GM03348 (cell line): ENCODE results near the gene TMEM178B.
"Not testable (repeated sequence)": the region's sequence is repeated elsewhere in the genome, so short reads cannot be mapped to it uniquely, and the experiment has no call there.

Experiments used
- DNase-seq: peaks from one replicate; pipeline ENCODE4 v3.0.0; 2012; ENCODE audit warnings: low spot score

The TMEM178B gene

DNA sequence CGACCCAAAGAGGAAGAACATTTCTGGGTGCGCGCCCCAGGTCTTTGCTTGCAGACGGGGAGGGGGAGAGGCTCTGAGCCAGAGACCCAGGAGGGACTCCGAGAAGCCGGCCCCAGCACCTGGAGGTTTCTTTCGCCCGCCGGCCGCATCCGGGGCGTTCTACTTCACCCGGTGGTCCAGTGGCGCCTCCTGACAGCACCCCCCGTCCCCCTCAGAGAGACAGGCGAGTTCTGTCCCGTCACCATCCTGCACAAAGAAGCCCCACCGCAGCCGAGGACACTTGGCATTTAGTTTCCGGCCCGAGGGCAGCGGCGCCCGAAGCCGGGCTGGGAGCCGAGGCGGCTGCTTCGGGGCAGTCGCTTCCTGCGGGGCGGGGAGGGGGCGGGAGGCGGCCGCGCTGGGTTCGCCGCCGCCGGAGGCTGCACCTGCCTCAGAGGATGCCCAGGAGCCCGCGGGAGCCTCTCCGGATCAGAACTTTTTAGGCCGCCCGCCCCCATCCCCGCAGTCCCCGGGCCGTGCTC is at the start of gene TMEM178B:
TMEM178B (plus strand) TSS at position 424 of the 521 bp plus-strand sequence.
- DNase-seq: peak; percentile 19

DNA sequence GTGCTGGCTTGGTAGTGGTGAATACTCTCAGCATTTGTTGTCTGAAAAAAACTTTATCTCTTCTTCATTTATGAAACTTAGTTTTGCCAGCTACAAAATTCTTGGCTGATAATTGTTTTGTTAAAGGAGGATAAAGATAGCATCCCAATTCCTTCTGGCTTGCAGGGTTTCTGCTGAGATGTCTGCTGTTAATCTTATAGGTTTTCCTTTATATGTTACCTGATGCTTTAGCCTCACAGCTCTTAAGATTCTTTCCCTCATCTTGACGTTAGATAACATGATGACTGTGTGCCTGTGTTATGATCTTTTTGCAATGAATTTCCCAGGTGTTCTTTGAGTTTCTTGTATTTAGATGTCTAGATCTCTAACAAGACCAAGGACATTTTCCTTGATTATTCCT is 49.2 kb upstream of the TMEM178B start:
- DNase-seq: no peak

DNA sequence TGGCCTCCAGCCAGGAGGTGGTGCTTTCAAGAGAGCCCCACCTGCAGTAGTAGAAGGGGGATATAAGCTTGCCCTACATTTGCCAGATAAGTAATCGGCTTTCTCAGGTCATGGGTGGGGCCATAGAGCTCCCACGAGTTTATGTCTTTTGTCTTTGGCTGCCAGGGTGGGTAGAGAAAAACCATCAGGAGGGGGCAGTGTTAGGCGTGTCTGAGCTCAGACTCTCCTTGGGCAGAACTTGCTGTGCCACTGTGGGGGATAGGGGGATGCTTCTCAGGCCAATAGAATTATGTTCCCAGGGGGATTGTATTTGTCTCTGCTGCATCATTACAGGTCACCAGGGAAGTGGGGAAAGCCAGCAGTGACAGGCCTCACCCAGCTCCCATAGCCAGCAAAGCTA is 46.8 kb upstream of the TMEM178B start:
- no peak for DNase-seq

DNA sequence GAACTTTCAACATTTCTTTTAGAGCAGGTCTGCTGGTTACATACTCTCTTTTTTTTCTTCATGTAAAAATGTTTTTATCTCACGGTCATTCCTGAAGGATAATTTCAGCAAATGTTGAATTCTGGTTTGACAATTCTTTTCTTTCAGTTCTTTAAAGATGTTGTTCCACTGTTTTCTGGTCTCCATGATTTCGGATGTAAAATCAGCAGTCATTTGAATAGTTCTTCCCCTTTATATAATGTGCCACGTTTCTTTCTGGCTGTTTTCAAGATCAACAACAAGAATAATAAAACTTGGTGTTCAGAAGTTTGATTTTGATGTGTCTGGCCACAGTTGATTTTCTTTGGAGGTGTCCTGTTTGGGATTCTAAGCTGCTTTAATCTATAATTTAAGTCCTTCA is 45.1 kb upstream of the TMEM178B start:
- DNase-seq: no peak

DNA sequence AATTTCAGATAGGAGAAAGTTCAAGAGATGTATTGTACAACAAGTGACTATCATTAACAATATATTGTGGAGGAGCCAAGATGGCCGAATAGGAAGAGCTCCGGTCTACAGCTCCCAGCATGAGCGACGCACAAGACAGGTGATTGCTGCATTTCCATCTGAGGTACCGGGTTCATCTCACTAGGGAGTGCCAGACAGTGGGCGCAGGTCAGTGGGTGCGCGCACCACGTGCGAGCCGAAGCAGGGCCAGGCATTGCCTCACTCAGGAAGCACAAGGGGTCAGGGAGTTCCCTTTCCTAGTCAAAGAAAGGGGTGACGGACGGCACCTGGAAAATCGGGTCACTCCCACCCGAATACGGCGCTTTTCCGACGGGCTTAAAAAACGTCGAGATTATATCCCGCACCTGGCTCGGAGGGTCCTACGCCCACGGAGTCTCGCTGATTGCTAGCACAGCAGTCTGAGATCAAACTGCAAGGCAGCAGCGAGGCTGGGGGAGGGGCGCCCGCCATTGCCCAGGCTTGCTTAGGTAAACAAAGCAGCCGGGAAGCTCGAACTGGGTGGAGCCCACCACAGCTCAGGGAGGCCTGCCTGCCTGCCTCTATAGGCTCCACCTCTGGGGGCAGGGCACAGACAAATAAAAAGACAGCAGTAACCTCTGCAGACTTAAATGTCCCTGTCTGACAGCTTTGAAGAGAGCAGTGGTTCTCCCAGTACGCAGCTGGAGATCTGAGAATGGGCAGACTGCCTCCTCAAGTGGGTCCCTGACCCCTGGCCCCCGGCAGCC is 41.1 kb upstream of the TMEM178B start:
- DNase-seq: not testable (repeated sequence)

DNA sequence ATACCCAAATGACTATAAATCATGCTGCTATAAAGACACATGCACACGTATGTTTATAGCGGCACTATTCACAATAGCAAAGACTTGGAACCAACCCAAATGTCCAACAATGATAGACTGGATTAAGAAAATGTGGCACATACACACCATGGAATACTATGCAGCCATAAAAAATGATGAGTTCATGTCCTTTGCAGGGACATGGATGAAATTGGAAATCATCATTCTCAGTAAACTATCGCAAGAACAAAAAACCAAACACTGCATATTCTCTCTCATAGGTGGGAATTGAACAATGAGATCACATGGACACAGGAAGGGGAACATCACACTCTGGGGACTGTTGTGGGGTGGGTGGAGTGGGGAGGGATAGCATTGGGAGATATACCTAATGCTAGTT is 35.8 kb upstream of the TMEM178B start:
- DNase-seq: not testable (repeated sequence)

DNA sequence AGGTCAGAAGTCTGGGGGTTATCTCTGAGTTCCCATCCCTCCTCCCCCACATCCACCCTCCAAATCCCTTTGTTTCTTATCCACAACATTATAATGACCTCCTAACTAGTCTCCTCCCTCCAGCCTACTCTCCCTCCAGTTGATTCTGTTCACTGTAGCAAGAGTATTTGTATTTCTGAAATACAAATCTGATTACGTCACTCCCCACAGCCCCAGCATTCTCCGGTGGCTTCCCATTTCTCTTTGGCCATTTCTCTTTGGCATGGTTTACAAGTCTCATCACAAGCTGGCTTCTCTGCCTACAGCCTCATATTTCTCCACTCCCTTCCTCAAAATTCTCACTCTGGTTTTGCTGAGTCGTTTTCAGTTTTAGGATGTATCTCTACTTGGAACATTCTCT is 34.5 kb upstream of the TMEM178B start:
- DNase-seq: peak; percentile 24

DNA sequence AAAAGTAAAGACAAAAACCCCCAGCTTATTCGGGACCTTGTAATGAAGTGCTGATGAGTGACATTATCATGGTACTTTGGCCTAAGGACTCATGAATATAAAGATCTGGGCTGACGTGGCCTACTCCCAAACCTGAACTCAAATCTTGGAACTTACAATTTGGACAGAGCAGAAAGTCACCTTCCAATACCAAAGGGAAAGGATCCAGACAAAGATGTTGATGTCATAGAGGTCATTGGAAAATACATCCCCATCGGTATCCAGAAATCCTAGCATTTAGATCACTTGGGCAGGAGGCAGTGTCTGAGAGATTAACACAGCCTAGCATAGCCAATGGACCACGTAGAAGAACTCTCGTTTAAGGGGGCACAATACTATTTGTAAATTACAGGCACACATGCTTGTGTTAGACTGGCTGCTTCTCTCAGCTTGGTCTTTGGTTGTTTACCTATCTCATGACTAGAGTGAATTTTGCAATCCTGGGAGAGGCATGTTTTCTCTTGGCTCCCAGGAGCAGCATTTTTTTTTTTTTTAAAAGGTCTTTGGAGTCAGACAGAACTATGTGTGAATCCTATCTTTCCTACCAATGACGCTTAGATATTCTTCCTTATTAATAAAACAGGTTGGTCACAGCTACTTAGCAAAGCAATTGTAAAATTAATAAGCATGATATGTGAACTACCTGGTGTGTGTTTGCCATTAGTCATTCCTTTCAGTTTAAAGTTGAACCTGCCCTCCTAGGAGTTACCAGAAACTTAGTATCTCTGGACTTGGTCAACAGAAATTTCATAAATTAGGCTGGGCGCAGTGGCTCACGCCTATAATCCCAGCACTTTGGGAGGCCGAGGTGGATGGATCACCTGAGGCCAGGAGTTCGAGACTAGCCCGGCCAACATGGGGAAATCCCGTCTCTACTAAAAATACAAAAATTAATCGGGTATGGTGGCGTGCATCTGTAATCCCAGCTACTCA is 31.4 kb upstream of the TMEM178B start:
- DNase-seq: no peak

DNA sequence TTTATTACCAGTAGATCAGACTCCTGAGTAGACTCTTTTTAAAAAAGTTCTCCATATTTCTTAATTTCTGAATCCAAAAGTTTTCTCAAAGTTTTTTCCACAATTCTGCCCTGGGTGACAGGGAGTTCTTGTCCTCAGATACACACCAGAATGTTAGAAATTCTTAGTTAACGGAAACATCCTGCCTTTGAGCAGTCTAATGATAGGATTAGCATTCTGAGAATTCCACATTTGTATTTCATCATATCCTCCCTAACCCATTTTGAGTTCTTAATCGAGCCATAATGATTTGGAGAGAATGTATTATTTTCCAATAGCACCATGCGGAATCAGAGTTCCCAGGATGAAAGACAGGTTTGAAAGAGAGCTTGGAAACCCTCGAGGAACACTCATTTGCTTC is 30.2 kb upstream of the TMEM178B start:
- DNase-seq: peak; percentile 7

DNA sequence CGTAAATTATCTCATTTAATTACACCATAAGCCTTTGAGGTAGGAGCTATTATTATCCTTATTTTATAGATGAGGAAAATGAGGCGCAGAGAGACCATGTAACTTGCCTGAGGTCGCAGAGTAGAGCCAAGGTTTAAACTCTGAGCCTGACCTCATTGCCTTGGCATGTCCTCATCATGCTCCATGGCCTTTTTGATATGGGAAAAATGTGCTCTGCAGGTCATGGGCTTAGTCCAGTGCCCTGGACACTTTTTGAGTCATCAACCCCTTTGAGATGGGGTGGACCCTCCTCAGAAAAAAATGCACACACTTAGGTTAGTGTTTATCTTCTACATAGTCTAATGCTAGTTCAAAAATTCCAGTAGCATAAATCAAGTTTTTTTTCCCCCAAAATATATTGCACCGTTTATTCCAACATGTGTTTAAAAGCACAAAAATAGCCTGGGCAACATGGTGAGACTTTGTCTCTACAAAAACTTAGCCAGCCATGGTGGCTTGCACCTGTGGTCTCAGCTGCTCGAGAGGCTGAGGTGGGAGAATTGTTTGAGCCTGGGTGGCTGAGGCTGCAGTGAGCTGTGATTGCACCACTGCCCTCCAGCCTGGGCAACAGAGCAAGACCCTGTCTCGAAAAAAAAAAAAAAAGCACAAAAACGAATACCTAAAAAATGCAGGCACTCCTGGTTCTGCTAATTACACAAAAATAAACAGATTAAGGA is 28.6 kb upstream of the TMEM178B start:
- DNase-seq: no peak

DNA sequence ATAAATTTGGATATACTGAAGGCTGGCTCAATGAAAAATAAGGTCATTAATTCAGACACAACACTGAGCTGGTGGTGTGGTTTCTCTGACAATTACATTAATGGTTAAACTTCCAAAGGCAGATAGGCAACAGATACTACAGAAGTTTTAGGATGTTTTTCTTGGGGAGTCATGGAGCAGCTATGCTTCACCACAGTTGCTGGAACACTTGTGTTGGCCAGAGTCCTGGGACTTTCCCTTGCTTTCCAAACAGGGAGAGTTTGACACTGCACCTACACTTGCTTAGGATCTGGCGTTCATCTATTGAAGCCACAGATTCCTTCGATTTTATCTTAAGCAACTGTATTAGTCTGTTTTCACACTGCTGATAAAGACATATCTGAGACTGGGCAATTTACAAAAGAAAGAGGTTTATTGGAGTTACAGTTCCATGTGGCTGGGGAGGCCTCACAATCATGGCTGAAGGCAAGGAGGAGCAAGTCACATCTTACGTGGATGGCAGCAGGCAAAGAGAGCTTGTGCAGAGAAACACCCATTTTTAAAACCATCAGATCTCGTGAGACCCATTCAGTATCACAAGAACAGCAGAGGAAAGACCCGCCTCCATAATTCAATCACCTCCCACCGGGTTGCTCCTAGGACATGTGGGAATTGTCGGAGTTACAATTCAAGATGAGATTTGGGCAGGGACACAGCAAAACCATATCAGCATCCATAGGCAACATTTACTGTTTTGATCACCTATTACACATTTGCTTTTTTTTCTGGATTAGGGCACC is 27.8 kb upstream of the TMEM178B start:
- DNase-seq: peak; percentile 37

DNA sequence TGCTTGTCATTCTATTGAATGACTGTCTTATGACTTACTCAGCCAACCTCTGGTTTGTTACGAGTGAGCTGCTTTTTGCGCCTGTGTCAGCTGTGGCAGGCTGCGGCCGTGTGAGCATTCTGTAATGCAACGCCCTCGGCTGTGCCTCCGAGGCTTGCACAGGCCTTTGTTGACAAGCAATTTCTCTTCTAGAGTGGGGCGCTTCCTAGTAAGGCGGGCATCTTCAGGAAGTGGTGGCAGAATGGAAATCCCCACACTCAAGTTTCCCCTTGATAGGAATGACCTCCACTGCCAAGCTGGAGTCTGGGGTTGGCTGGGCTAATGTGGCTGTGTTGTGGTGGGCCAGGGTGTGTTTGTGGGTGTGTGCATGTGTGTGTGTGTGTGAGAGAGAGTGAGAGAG is 20.2 kb upstream of the TMEM178B start:
- DNase-seq: no peak

DNA sequence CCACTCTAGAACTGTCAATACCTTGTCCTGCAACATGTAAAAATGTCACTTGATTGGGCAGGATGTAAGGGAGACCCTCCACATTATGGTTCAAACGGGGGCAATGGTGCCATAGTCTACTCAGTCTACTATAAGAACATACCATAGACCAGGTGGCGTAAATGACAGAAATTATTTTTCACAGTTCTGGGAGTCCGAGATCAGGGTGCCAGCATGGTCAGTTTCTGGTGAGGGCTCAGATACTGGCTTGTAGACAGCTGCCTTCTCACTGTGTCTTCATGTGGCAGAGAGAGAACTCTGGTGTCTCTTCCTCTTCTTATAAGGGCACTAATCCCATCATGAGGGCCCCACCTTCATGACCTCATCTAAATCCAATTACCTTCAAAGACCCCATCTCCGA is 18.7 kb upstream of the TMEM178B start:
- no peak for DNase-seq

DNA sequence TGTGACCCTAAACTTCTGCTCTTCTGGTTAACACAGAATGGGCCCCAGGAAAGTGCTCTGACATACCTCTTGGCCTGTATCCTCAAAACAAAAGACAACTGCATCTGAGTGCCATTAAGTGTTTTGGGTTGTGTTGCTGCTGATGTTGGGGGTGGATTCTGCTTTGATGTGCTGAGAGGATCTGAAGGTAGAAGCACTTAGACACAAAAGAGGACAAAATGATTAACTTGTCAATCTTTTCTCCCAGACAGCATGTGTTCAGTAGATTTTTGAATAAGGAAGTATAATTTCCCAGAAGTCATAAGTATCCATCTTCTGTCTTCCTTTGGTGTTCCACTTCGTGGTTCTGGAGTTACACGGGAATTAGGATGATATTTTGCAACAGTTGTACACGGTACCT is 16.1 kb upstream of the TMEM178B start:
- DNase-seq: no peak

DNA sequence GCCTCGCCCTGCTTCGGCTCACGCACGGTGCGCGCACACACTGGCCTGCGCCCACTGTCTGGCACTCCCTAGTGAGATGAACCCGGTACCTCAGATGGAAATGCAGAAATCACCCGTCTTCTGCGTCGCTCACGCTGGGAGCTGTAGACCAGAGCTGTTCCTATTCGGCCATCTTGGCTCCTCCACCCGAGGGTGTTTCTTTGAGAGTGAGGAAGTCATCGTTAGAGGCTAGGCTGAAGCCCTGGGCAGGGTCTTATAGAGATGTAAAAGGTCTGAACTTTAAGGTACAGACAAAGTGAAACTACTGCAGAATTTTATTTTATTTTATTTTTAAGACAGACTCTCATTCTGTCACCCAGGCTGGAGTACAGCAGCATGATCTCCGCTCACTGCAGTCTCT is 6.0 kb upstream of the TMEM178B start:
- not testable (repeated sequence) for DNase-seq

DNA sequence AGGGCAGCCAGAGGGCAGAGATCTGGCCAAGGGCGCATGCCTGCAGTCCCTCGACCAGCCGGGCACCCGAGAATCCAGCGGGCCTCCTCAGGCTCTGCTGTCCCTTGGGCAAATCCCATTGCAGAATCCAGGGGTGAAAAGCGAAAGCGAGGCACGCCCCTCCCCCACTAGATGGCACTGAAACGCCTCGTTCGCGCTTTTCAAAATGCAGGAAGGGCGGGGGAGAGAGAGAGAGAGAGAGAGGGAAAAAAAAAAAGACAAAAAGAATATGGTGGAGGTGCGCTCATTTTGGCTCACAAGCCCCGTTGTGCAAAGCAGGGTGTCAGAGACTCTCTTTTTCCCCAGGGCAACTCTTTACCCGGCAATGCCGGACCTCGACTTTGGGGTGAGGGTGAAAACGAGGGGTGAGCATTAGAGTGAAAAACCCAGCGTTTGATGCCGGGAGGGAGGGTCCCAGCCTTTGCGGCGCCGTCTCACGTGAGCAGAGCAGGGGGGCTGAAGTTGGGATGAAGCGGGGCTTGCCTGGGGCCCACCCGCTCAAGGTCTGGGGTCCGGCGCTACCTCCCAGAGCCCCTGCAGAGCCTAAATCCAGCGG is 2.5 kb upstream of the TMEM178B start:
- DNase-seq: peak; percentile 27

DNA sequence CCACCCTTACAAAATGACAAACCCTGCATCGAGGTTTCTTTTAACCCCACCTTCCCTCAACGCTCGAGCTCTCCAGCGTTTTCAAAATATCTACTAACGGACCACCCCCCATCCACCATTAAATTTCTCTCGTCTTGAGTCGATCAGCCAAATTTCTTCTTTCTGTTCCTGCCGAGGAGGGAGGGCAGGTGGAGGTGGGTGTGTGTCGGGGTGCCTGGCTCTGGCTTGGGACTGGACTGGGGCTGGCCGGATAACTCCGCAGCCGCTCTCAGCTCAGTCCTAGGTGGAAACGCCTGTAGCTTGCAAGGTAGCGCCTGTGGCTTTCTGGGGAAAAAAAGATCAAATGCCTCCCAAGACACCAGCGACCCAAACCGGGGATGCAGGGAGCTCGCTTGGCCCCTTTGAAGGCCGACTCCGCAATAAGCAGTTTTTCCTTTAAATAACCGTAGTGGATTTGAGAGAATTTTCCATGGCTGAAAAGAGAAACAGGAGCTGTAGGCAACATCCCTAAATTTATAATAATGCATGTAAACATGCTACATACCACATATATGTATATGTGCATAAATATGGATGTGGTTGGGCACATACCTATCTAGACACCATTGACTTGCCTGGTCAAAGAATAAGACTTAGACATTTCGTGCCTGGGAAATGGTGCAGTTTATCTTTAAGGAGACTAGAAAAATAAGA is 1.9 kb upstream of the TMEM178B start:
- DNase-seq: peak; percentile 9

DNA sequence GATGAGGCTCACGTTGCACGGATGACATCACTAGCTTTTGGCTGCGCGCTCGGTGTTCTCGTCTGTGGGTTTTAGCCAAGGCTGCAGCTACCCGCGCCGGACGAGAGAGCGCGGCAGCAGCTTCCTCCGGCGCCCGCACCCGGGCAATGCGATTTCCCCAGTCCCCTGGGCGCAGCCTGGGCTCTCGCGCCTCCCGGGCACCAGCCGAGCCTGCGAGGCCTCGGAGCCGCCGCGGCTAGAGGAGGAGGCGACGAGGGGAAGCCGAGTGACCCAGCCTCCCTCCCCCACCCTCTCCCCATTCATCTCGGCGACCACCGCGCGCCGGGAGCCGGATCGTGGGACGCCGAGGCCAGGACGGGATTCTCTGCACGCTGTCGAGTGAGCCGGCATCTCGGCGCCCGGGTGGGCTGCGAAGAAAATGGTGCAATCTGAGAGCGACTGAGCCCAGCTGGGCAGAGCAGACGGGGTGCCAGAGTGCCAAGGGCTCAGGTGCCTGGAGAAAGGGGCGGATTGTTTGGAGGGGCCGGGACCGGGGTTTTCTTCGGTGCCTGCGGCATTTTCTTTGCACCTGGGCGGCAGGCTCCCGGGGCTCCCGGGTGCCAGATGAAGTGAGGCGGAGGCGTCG is 1.2 kb upstream of the TMEM178B start:
- DNase-seq: peak; percentile 78

DNA sequence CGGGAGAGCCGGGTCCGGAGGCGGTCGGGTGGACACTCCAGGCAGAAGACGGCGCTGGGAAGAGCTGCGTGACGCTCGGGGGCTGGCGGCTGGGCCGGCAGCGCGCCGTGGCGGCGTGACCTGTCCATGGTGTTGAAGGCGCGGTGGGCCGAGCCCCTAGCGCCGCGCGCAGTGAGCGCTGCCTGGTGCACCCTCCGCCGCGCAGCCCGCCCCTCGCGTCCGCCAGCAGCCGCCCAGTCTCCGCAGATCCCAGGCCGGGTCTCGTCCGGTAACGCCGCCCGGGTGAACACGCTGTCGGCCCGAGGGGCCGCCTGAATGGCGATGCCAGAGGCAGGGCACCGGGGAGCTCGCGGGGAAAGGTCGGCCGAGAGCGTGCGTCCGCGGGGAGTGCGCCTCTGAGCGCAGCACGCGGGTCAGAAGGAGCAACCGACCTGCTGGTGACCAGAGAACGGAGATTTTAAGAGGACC is 657 bp upstream of the TMEM178B start:
- DNase-seq: peak; percentile 80
